Endothelial cell of umbilical vein (primary cell): ENCODE data around the gene CYGB. TPM values are rescaled to one million over a fixed set of nuclear protein-coding genes. Genes with fewer than 3 reads are reported as not detected.
"Not testable (repeated sequence)": the region's sequence is repeated elsewhere in the genome, so short reads cannot be mapped to it uniquely, and the experiment has no call there.

ENCODE experiments used
- BruUV-seq: library from RNA; stranded (reverse); fragments of 400-500 nt; replicated peaks from 2 replicates; lab custom pipeline; 2021; lab: Mats Ljungman, UMichigan
- CTCF ChIA-PET: fragments of 300-600, 350-600 bp; sonication (Branson Sonifier 250); formaldehyde crosslinking; loops from one replicate; lab custom pipeline; 2021; ENCODE audit warnings: antibody characterized with exemption, inconsistent platforms; lab: Charles Lee
- POLR2A ChIA-PET: fragments of 300-600, 350-600 bp; sonication (Branson Sonifier 250); formaldehyde crosslinking; loops from one replicate; lab custom pipeline; 2021; ENCODE audit warnings: antibody characterized with exemption, inconsistent platforms; lab: Charles Lee
- DNase-seq: peaks from one replicate; pipeline ENCODE4 v3.0.0-alpha.2; 2011; ENCODE audit warnings: low read depth, low spot score
- FAIRE-seq: peaks from 2 replicates; lab custom pipeline; 2011; peaks lifted over from hg19 to GRCh38; lab: Jason Lieb, UNC
- H2AFZ ChIP-seq: 2 replicates; pipeline ENCODE4 v1.6.0; 2012; ENCODE audit warnings: low read depth, low read length, control low read depth, inconsistent platforms
- H3K27ac ChIP-seq: 2 replicates; pipeline ENCODE4 v1.5.1; 2011; ENCODE audit warnings: low read depth, mild to moderate bottlenecking, control low read depth, low read length, moderate library complexity; ENCODE audit not compliant: insufficient read depth
- H3K27me3 ChIP-seq, 2 experiments: 2 replicates each; pipeline versions ENCODE4 v1.6.0 to v1.6.1; 2011; ENCODE audit warnings: low read length in 2 of 2, mixed read lengths in 1 of 2; ENCODE audit not compliant: control insufficient read depth in 2 of 2, insufficient read depth in 2 of 2
- H3K36me3 ChIP-seq, 2 experiments: 2 replicates in 1 of 2; 3 replicates in 1 of 2; pipeline ENCODE4 v1.5.1; 2011; ENCODE audit warnings: low read length in 2 of 2, mild to moderate bottlenecking in 1 of 2, moderate library complexity in 1 of 2; ENCODE audit not compliant: control insufficient read depth in 2 of 2, insufficient read depth in 2 of 2; ENCODE audit errors: extremely low read depth in 1 of 2
- H3K4me1 ChIP-seq: 3 replicates; pipeline ENCODE4 v1.5.1; 2011; ENCODE audit warnings: mild to moderate bottlenecking, low read length; ENCODE audit not compliant: control insufficient read depth, insufficient read depth; ENCODE audit errors: extremely low read depth
- H3K4me2 ChIP-seq: 2 replicates; pipeline ENCODE4 v1.6.1; 2011; ENCODE audit warnings: low read length, control low read depth, mixed read lengths; ENCODE audit not compliant: insufficient read depth
- H3K4me3 ChIP-seq, 3 experiments: fragments of 200-600 bp in 1 of 3; sonication (generic), shearing (Covaris generic) in 1 of 3; replicated peaks in 1 of 3; 2 replicates each; pipeline ENCODE4 v1.5.1; 2011 to 2016; ENCODE audit warnings: control low read depth in 3 of 3, low read length in 3 of 3, mild to moderate bottlenecking in 2 of 3, inconsistent platforms in 1 of 3, low read depth in 1 of 3, moderate library complexity in 1 of 3; ENCODE audit not compliant: insufficient read depth in 1 of 3
- H3K79me2 ChIP-seq: 2 replicates; pipeline ENCODE4 v1.6.0; 2012; ENCODE audit warnings: low read length, inconsistent platforms; ENCODE audit not compliant: control insufficient read depth, insufficient read depth
- H3K9ac ChIP-seq: replicated peaks from 2 replicates; pipeline ENCODE3; 2011; ENCODE audit warnings: low read length, control low read depth; ENCODE audit not compliant: insufficient read depth; ENCODE audit errors: extremely low read depth
- H3K9me1 ChIP-seq: replicated peaks from 3 replicates; pipeline ENCODE4 v1.6.0; 2011; ENCODE audit warnings: mild to moderate bottlenecking, low read length; ENCODE audit not compliant: control insufficient read depth, insufficient read depth; ENCODE audit errors: extremely low read depth
- H3K9me3 ChIP-seq: replicated peaks from 2 replicates; pipeline ENCODE4 v1.5.1; 2012; ENCODE audit warnings: low read length, inconsistent platforms; ENCODE audit not compliant: control insufficient read depth, insufficient read depth
- H4K20me1 ChIP-seq: replicated peaks from 2 replicates; pipeline ENCODE3; 2011; ENCODE audit warnings: mild to moderate bottlenecking, low read length; ENCODE audit not compliant: control insufficient read depth, insufficient read depth; ENCODE audit errors: extremely low read depth
- FOS ChIP-seq: IDR thresholded peaks from 2 replicates; pipeline ENCODE4 v1.6.1; 2011; ENCODE audit warnings: mild to moderate bottlenecking, low read length, moderate library complexity, borderline replicate concordance; ENCODE audit not compliant: insufficient read depth
- JUN ChIP-seq: IDR thresholded peaks from 2 replicates; pipeline ENCODE4 v1.6.1; 2011; ENCODE audit warnings: borderline replicate concordance, low read depth; ENCODE audit not compliant: insufficient read length, insufficient read depth
- MYC ChIP-seq: IDR thresholded peaks from one replicate; pipeline ENCODE4 v1.6.1; 2011; ENCODE audit warnings: mild to moderate bottlenecking, low read depth, low read length
- POLR2A ChIP-seq: IDR thresholded peaks from 2 replicates; pipeline ENCODE4 v1.6.1; 2012; ENCODE audit warnings: low read depth, mild to moderate bottlenecking, control low read depth, low read length
- POLR2AphosphoS5 ChIP-seq: IDR thresholded peaks from 2 replicates; pipeline ENCODE4 v1.6.1; 2012; ENCODE audit warnings: low read depth, mild to moderate bottlenecking, control low read depth, low read length, moderate library complexity; ENCODE audit not compliant: insufficient read depth
- dilution Hi-C: fragments of 300-500 bp; cut with MboI; formaldehyde crosslinking; loops from one replicate; pipeline ENCODE4 v1.15.0; 2019; ENCODE audit warnings: low sequenced_read_pairs; ENCODE audit not compliant: extremely low pct_ligation_motif_present
- intact Hi-C: fragments of 100-400 bp; cut with micrococcal nuclease; formaldehyde crosslinking; loops from one replicate; pipeline ENCODE4 v1.10.0; 2022
- polyA plus RNA-seq, 4 experiments: library from polyadenylated mRNA; depleted of rRNA in 3 of 4; stranded (reverse) in 3 of 4; unstranded in 1 of 4; fragments of >200 nt; gene quantifications; 2 replicates each; pipeline versions ENCODE4 v1.2.1 to v1.2.3, GENCODE V29; 2011 to 2012; ENCODE audit warnings: missing spikeins in 1 of 4
- total RNA-seq: library from RNA; stranded (reverse); gene quantifications from 2 replicates; pipeline ENCODE4 v1.2.3, GENCODE V29; 2021

The CYGB gene
- total and polyA plus RNA-seq, 2 donors (not counting 3 experiments of a cell fraction or from before 2014, with no cell fraction given) = 0.22 to 0.91 TPM

- Histone ChIP-seq H3K4me1 (peaks cover 47% of the 10 kb centered on the region), H3K79me2 (peaks cover 37% of the 10 kb centered on the region), H3K27ac (peak overlapping the region; percentile 10)
- peak; percentile 12 for FAIRE-seq
- H3K4me2 ChIP-seq, H4K20me1 ChIP-seq, H3K36me3 ChIP-seq, H3K27me3 ChIP-seq, H3K4me3 ChIP-seq, DNase-seq, H3K9me3 ChIP-seq, POLR2A ChIA-PET, intact Hi-C loops, dilution Hi-C loops, H3K9ac ChIP-seq, H2AFZ ChIP-seq, H3K9me1 ChIP-seq: not testable (repeated sequence)
- peak; percentile 14 for TF ChIP-seq FOS
- TSS peak; percentile 2 for BruUV-seq
- CTCF ChIA-PET = interaction anchor here (0.9 to 8.8 kb wide), 3 partner anchors 61 to 152 kb away, joined by 3 to 121 read pairs (median 5); no protein-coding TSS in a partner anchor
Observed at GRCh38 chr17:76563359-76563758, 25.9 kb upstream of the CYGB start.

GRCh38 chr17:76562734-76563148, 25.2 kb upstream of the CYGB start:
- Histone ChIP-seq H3K36me3 (peaks cover 5 to 7% of the 10 kb centered on the region in 2 experiments), H3K9me3 (no peaks in the 10 kb centered on the region), H3K27ac (peak overlapping the region; percentile 10), H3K79me2 (peaks cover 43% of the 10 kb centered on the region), H2AFZ (no peak overlapping the region), H3K4me1 (peaks cover 47% of the 10 kb centered on the region), H4K20me1 (no peaks in the 10 kb centered on the region), H3K9ac (peak overlapping the region; percentile 1), H3K4me2 (peak overlapping the region; percentile 9), H3K4me3 (no peak overlapping the region), H3K27me3 (no peaks in the 10 kb centered on the region), H3K9me1 (no peaks in the 10 kb centered on the region)
- intact Hi-C loops (no loop called here), dilution Hi-C loops (no loop called here)
- DNase-seq (peak; percentile 50), FAIRE-seq (no peak)
- CTCF ChIA-PET = interaction anchor here (0.9 to 8.8 kb wide), 6 partner anchors 23 to 153 kb away, joined by 3 to 121 read pairs (median 6); partner anchors contain the start of gene ST6GALNAC2
- no peak for TF ChIP-seq MYC
- peak; percentile 37 for TF ChIP-seq POLR2A
- peak; percentile 42 for TF ChIP-seq JUN
- peak; percentile 55 for TF ChIP-seq POLR2AphosphoS5
- peak; percentile 63 for TF ChIP-seq FOS
- POLR2A ChIA-PET = no interaction called here
- TSS peak; percentile 69 for BruUV-seq
